Osteoblast (primary cell): ENCODE measurements around the gene FRMD4A. TPM values are rescaled to one million over a fixed set of nuclear protein-coding genes. Genes with fewer than 3 reads are reported as not detected.
A peak's percentile ranks its signal among the peaks of the same experiment; 100 is the strongest.

ENCODE experiments used
- DNase-seq: peaks from one replicate; pipeline ENCODE4 v3.0.0; 2011; ENCODE audit warnings: low spot score, mixed read lengths; ENCODE audit not compliant: insufficient read length; ENCODE audit errors: missing footprints
- H2AFZ ChIP-seq: 2 replicates; pipeline ENCODE4 v1.6.0; 2011; ENCODE audit warnings: mild to moderate bottlenecking, low read length
- H3K27ac ChIP-seq: 2 replicates; pipeline ENCODE4 v1.5.1; 2011; ENCODE audit warnings: mild to moderate bottlenecking, low read depth, low read length, moderate library complexity
- H3K27me3 ChIP-seq: 2 replicates; pipeline ENCODE4 v1.6.0; 2012; ENCODE audit warnings: mild to moderate bottlenecking, control low read depth, inconsistent platforms, low read length, moderate library complexity; ENCODE audit not compliant: insufficient read depth
- H3K36me3 ChIP-seq: 2 replicates; pipeline ENCODE4 v1.5.1; 2011; ENCODE audit warnings: mild to moderate bottlenecking, low read length, control low read depth, moderate library complexity; ENCODE audit not compliant: insufficient read depth
- H3K4me1 ChIP-seq: 2 replicates; pipeline ENCODE4 v1.5.1; 2011; ENCODE audit warnings: mild to moderate bottlenecking, low read length, control low read depth, moderate library complexity; ENCODE audit not compliant: insufficient read depth
- H3K4me2 ChIP-seq: 2 replicates; pipeline ENCODE4 v1.6.0; 2011; ENCODE audit warnings: mild to moderate bottlenecking, low read length; ENCODE audit not compliant: insufficient read depth
- H3K4me3 ChIP-seq: fragments of 200-600 bp; sonication (generic); 3 replicates; pipeline ENCODE4 v1.5.1; 2012; ENCODE audit warnings: mild to moderate bottlenecking, low read length, inconsistent platforms; ENCODE audit not compliant: insufficient read depth
- H3K79me2 ChIP-seq: 2 replicates; pipeline ENCODE4 v1.6.0; 2012; ENCODE audit warnings: mild to moderate bottlenecking, low read length, control low read depth, inconsistent platforms; ENCODE audit not compliant: insufficient read depth
- H3K9me3 ChIP-seq: 2 replicates; pipeline ENCODE4 v1.5.1; 2011; ENCODE audit warnings: low read depth, low read length, control low read depth
- H4K20me1 ChIP-seq: 2 replicates; pipeline ENCODE4 v1.6.0; 2012; ENCODE audit warnings: mild to moderate bottlenecking, low read length, control low read depth; ENCODE audit not compliant: insufficient read depth
- CTCF ChIP-seq: IDR thresholded peaks from 2 replicates; pipeline ENCODE4 v1.5.1; 2011; ENCODE audit warnings: mild to moderate bottlenecking, low read depth, low read length, moderate library complexity; ENCODE audit errors: extremely low read depth
- total RNA-seq: library from RNA; depleted of rRNA; stranded (reverse); fragments of >200 nt; gene quantifications from 2 replicates; pipeline ENCODE4 v1.2.3, GENCODE V29; 2012

Gene FRMD4A
- total RNA-seq, 1 donor: 41.3 TPM

- Histone ChIP-seq H3K9me3 (no peaks in the 10 kb centered on the region), H2AFZ (no peak overlapping the region), H4K20me1 (no peaks in the 10 kb centered on the region), H3K4me3 (no peak overlapping the region), H3K27me3 (no peaks in the 10 kb centered on the region), H3K36me3 (peaks cover 4% of the 10 kb centered on the region), H3K27ac (no peak overlapping the region), H3K4me2 (no peak overlapping the region), H3K4me1 (peaks cover 5% of the 10 kb centered on the region), H3K79me2 (peaks cover 75% of the 10 kb centered on the region)
- no peak for TF ChIP-seq CTCF
- peak; percentile 39 for DNase-seq
These were observed 470.6 kb downstream of the FRMD4A start for GRCh38 chr10:13859979-13860654.

GRCh38 chr10:13858709-13859108, 472.0 kb downstream of the FRMD4A start:
- no peak overlapping the region for H2AFZ ChIP-seq
- DNase-seq: peak; percentile 65
- H3K4me3 ChIP-seq: no peak overlapping the region
- peaks cover 4% of the 10 kb centered on the region for H3K36me3 ChIP-seq
- H3K4me2 ChIP-seq: no peak overlapping the region
- peaks cover 11% of the 10 kb centered on the region for H3K4me1 ChIP-seq
- no peak for TF ChIP-seq CTCF
- no peaks in the 10 kb centered on the region for H3K27me3 ChIP-seq
- no peaks in the 10 kb centered on the region for H4K20me1 ChIP-seq
- H3K27ac ChIP-seq: no peak overlapping the region
- H3K9me3 ChIP-seq: no peaks in the 10 kb centered on the region
- H3K79me2 ChIP-seq: peaks cover 66% of the 10 kb centered on the region

- peaks cover 15% of the 10 kb centered on the region for H3K4me1 ChIP-seq
- no peaks in the 10 kb centered on the region for H3K9me3 ChIP-seq
- DNase-seq: no peak
- no peak overlapping the region for H2AFZ ChIP-seq
- H3K36me3 ChIP-seq: peaks cover 4% of the 10 kb centered on the region
- TF ChIP-seq CTCF: no peak
- no peak overlapping the region for H3K4me3 ChIP-seq
- no peaks in the 10 kb centered on the region for H3K27me3 ChIP-seq
- peaks cover 67% of the 10 kb centered on the region for H3K79me2 ChIP-seq
- H3K27ac ChIP-seq: no peak overlapping the region
- no peaks in the 10 kb centered on the region for H4K20me1 ChIP-seq
- H3K4me2 ChIP-seq: no peak overlapping the region
These were observed 473.3 kb downstream of the FRMD4A start for GRCh38 chr10:13857451-13857850.

- peaks cover 47% of the 10 kb centered on the region for H3K79me2 ChIP-seq
- no peaks in the 10 kb centered on the region for H3K9me3 ChIP-seq
- no peak for TF ChIP-seq CTCF
- peak; percentile 89 for DNase-seq
- H3K36me3 ChIP-seq: peaks cover 4% of the 10 kb centered on the region
- H2AFZ ChIP-seq: no peak overlapping the region
- H3K4me2 ChIP-seq: no peak overlapping the region
- no peaks in the 10 kb centered on the region for H4K20me1 ChIP-seq
- H3K4me1 ChIP-seq: peaks cover 9% of the 10 kb centered on the region
- no peak overlapping the region for H3K4me3 ChIP-seq
- no peaks in the 10 kb centered on the region for H3K27me3 ChIP-seq
- H3K27ac ChIP-seq: peak overlapping the region; percentile 58
These were observed 476.9 kb downstream of the FRMD4A start for GRCh38 chr10:13853854-13854253.
